NCI-H2196 (cell line): ENCODE results near the gene DNAH1.

Experiments
- DNase-seq: peaks from one replicate; lab custom pipeline; 2025; ENCODE audit not compliant: unreplicated experiment; lab: John Stamatoyannopoulos, UW

DNAH1 gene

GRCh38 chr3:52356126-52356525, 40.0 kb downstream of the DNAH1 start:
- no peak for DNase-seq

- DNase-seq: no peak
These were observed 41.3 kb downstream of the DNAH1 start for GRCh38 chr3:52357151-52358080.

GRCh38 chr3:52358362-52358940, 42.3 kb downstream of the DNAH1 start:
- no peak for DNase-seq

GRCh38 chr3:52359116-52359855, 43.2 kb downstream of the DNAH1 start:
- DNase-seq: no peak

GRCh38 chr3:52361011-52361410, 44.9 kb downstream of the DNAH1 start:
- no peak for DNase-seq

- no peak for DNase-seq
These were observed 45.3 kb downstream of the DNAH1 start for GRCh38 chr3:52361454-52361853.

GRCh38 chr3:52361898-52362297, 45.8 kb downstream of the DNAH1 start:
- no peak for DNase-seq

- peak; percentile 13 for DNase-seq
These were observed 48.4 kb downstream of the DNAH1 start for GRCh38 chr3:52364322-52365035.

GRCh38 chr3:52366527-52366926, 50.4 kb downstream of the DNAH1 start:
- no peak for DNase-seq

- DNase-seq: no peak
These were observed 52.1 kb downstream of the DNAH1 start for GRCh38 chr3:52367891-52368880.

- no peak for DNase-seq
These were observed 54.4 kb downstream of the DNAH1 start for GRCh38 chr3:52370531-52370930.

- no peak for DNase-seq
These were observed 56.8 kb downstream of the DNAH1 start for GRCh38 chr3:52372822-52373504.

- no peak for DNase-seq
These were observed 57.6 kb downstream of the DNAH1 start for GRCh38 chr3:52373676-52374075.

GRCh38 chr3:52374173-52374572, 58.1 kb downstream of the DNAH1 start:
- no peak for DNase-seq

- no peak for DNase-seq
These were observed 63.5 kb downstream of the DNAH1 start for GRCh38 chr3:52379610-52380009.

GRCh38 chr3:52380023-52380422, 63.9 kb downstream of the DNAH1 start:
- DNase-seq: no peak

- DNase-seq: no peak
These were observed 65.5 kb downstream of the DNAH1 start for GRCh38 chr3:52381623-52382022.

GRCh38 chr3:52383446-52383845, 67.3 kb downstream of the DNAH1 start:
- no peak for DNase-seq

GRCh38 chr3:52384019-52384761, 68.1 kb downstream of the DNAH1 start:
- no peak for DNase-seq
